HEK293 (cell line): ENCODE measurements around the gene MYO5B.

ENCODE experiments used
- CTCF ChIA-PET: fragments of 350-600 bp; formaldehyde crosslinking; extraction: SDS; loops from one replicate; lab custom pipeline; 2021; ENCODE audit warnings: antibody characterized with exemption; lab: Yijun Ruan, JAX
- POLR2A ChIA-PET: fragments of 300-600 bp; formaldehyde crosslinking; extraction: SDS; loops from one replicate; lab custom pipeline; 2020; ENCODE audit warnings: antibody characterized with exemption, inconsistent platforms; lab: Yijun Ruan, JAX
- H3K27ac ChIP-seq: fragments of 200-500 bp; sonication (Bioruptor generic); 2 replicates; pipeline ENCODE4 v1.5.1; 2014; ENCODE audit warnings: low read depth, low read length, control low read depth, inconsistent platforms; ENCODE audit errors: extremely low read depth
- H3K36me3 ChIP-seq, 2 experiments: fragments of 200-500 bp in 1 of 2; sonication (Bioruptor generic) in 1 of 2; 1 replicate in 1 of 2; 2 replicates in 1 of 2; pipeline ENCODE4 v1.5.1; 2014 to 2017; ENCODE audit warnings: inconsistent platforms in 2 of 2, low read length in 2 of 2; ENCODE audit not compliant: control insufficient read depth in 2 of 2, insufficient read depth in 1 of 2
- H3K4me1 ChIP-seq: fragments of 200-500 bp; sonication (Bioruptor generic); 2 replicates; pipeline ENCODE4 v1.5.1; 2014; ENCODE audit warnings: mild to moderate bottlenecking, low read length, inconsistent platforms; ENCODE audit not compliant: control insufficient read depth, insufficient read depth
- H3K4me3 ChIP-seq: 2 replicates; pipeline ENCODE4 v1.5.1; 2011; ENCODE audit warnings: low read depth, mild to moderate bottlenecking, control low read depth, low read length, moderate library complexity
- H3K9me3 ChIP-seq: fragments of 200-500 bp; sonication (Bioruptor generic); 2 replicates; pipeline ENCODE4 v1.5.1; 2014; ENCODE audit warnings: low read depth, low read length, inconsistent platforms; ENCODE audit not compliant: control insufficient read depth, insufficient read depth
- BCL11B ChIP-seq: fragments of 450-650 bp; formaldehyde crosslinking; IDR thresholded peaks from 2 replicates; pipeline ENCODE4 v1.5.1; 2016; ENCODE audit warnings: low read depth, missing biosample characterization, missing genetic modification characterization
- BCL6B ChIP-seq: fragments of 450-650 bp; formaldehyde crosslinking; IDR thresholded peaks from 2 replicates; pipeline ENCODE4 v1.5.1; 2017; ENCODE audit warnings: missing biosample characterization, missing genetic modification characterization
- GLI2 ChIP-seq: fragments of 450-650 bp; formaldehyde crosslinking; IDR thresholded peaks from 2 replicates; pipeline ENCODE4; 2017; ENCODE audit warnings: missing biosample characterization, missing genetic modification characterization, low read depth, borderline replicate concordance
- GLI4 ChIP-seq: fragments of 450-650 bp; formaldehyde crosslinking; IDR thresholded peaks from 2 replicates; pipeline ENCODE4 v1.5.1; 2016; ENCODE audit warnings: missing biosample characterization, missing genetic modification characterization
- HOXA7 ChIP-seq: sonication (generic); formaldehyde crosslinking; IDR thresholded peaks from 2 replicates; pipeline ENCODE4 v1.8.1; 2022; ENCODE audit warnings: missing genetic modification reagents, borderline replicate concordance
- HOXC10 ChIP-seq: sonication (generic); formaldehyde crosslinking; IDR thresholded peaks from 2 replicates; pipeline ENCODE4 v1.8.1; 2023; ENCODE audit warnings: mild to moderate bottlenecking, missing genetic modification reagents
- INSM2 ChIP-seq: fragments of 450-650 bp; formaldehyde crosslinking; IDR thresholded peaks from 2 replicates; pipeline ENCODE4 v1.5.1; 2016; ENCODE audit warnings: missing biosample characterization, missing genetic modification characterization
- KLF1 ChIP-seq: fragments of 450-650 bp; formaldehyde crosslinking; IDR thresholded peaks from 2 replicates; pipeline ENCODE4 v1.5.1; 2016; ENCODE audit warnings: missing biosample characterization, missing genetic modification characterization
- MEIS1 ChIP-seq: sonication (generic); formaldehyde crosslinking; IDR thresholded peaks from 2 replicates; pipeline ENCODE4 v1.8.1; 2022; ENCODE audit warnings: missing genetic modification reagents, mild to moderate bottlenecking, borderline replicate concordance
- SALL2 ChIP-seq: fragments of 450-650 bp; formaldehyde crosslinking; IDR thresholded peaks from 2 replicates; pipeline ENCODE4 v1.5.0; 2017; ENCODE audit warnings: missing biosample characterization, mild to moderate bottlenecking, missing genetic modification characterization, borderline replicate concordance
- SETDB1 ChIP-seq: IDR thresholded peaks from one replicate; pipeline ENCODE4 v1.6.1; 2017; ENCODE audit warnings: mild to moderate bottlenecking, low read length, moderate library complexity, mixed read lengths; ENCODE audit not compliant: insufficient read length
- SP2 ChIP-seq: fragments of 450-650 bp; formaldehyde crosslinking; IDR thresholded peaks from 2 replicates; pipeline ENCODE4 v1.5.1; 2016; ENCODE audit warnings: missing biosample characterization, missing genetic modification characterization
- YY2 ChIP-seq: fragments of 450-650 bp; formaldehyde crosslinking; IDR thresholded peaks from 2 replicates; pipeline ENCODE4 v1.5.1; 2016; ENCODE audit warnings: missing biosample characterization, missing genetic modification characterization
- ZBTB7A ChIP-seq: fragments of 450-650 bp; formaldehyde crosslinking; IDR thresholded peaks from 2 replicates; pipeline ENCODE4 v1.5.1; 2016; ENCODE audit warnings: low read depth, missing biosample characterization, missing genetic modification characterization
- ZEB2 ChIP-seq: fragments of 450-650 bp; formaldehyde crosslinking; IDR thresholded peaks from 2 replicates; pipeline ENCODE4 v1.5.1; 2016; ENCODE audit warnings: missing biosample characterization, missing genetic modification characterization
- ZFP69B ChIP-seq: fragments of 450-650 bp; formaldehyde crosslinking; IDR thresholded peaks from 2 replicates; pipeline ENCODE4 v1.5.1; 2016; ENCODE audit warnings: missing biosample characterization, missing genetic modification characterization
- ZIC2 ChIP-seq: fragments of 450-650 bp; formaldehyde crosslinking; IDR thresholded peaks from 2 replicates; pipeline ENCODE4 v1.5.1; 2016; ENCODE audit warnings: missing biosample characterization, missing genetic modification characterization
- ZNF132 ChIP-seq: fragments of 450-650 bp; formaldehyde crosslinking; IDR thresholded peaks from 2 replicates; pipeline ENCODE4 v1.5.1; 2017; ENCODE audit warnings: missing biosample characterization, missing genetic modification characterization, borderline replicate concordance
- ZNF155 ChIP-seq: fragments of 450-650 bp; formaldehyde crosslinking; IDR thresholded peaks from 2 replicates; pipeline ENCODE4 v1.5.1; 2016; ENCODE audit warnings: missing biosample characterization, missing genetic modification characterization
- ZNF16 ChIP-seq: fragments of 450-650 bp; formaldehyde crosslinking; IDR thresholded peaks from 2 replicates; pipeline ENCODE4 v1.5.1; 2016; ENCODE audit warnings: low read depth, missing biosample characterization, missing genetic modification characterization
- ZNF426 ChIP-seq: fragments of 450-650 bp; formaldehyde crosslinking; IDR thresholded peaks from 2 replicates; pipeline ENCODE4 v1.5.1; 2017; ENCODE audit warnings: missing biosample characterization, missing genetic modification characterization, mild to moderate bottlenecking, inconsistent platforms, moderate library complexity
- ZNF514 ChIP-seq: fragments of 450-650 bp; formaldehyde crosslinking; IDR thresholded peaks from 2 replicates; pipeline ENCODE4 v1.5.1; 2016; ENCODE audit warnings: missing biosample characterization, missing genetic modification characterization
- ZNF544 ChIP-seq: fragments of 450-650 bp; formaldehyde crosslinking; IDR thresholded peaks from 2 replicates; pipeline ENCODE4 v1.5.0; 2017; ENCODE audit warnings: missing biosample characterization, missing genetic modification characterization
- ZNF560 ChIP-seq: fragments of 450-650 bp; formaldehyde crosslinking; IDR thresholded peaks from 2 replicates; pipeline ENCODE4 v1.5.1; 2017; ENCODE audit warnings: missing biosample characterization, missing genetic modification characterization, borderline replicate concordance
- ZNF670 ChIP-seq: fragments of 450-650 bp; formaldehyde crosslinking; IDR thresholded peaks from 2 replicates; pipeline ENCODE4 v1.5.1; 2016; ENCODE audit warnings: missing biosample characterization, missing genetic modification characterization, low read depth
- ZNF692 ChIP-seq: fragments of 450-650 bp; formaldehyde crosslinking; IDR thresholded peaks from 2 replicates; pipeline ENCODE4 v1.5.1; 2016; ENCODE audit warnings: missing biosample characterization, missing genetic modification characterization

MYO5B gene

GRCh38 chr18:49920731-49921130, 274.2 kb downstream of the MYO5B start (continued):
- TF ChIP-seq INSM2 (tag by site-specific recombination) (no peak), GLI4 (tag by site-specific recombination) (no peak), ZIC2 (tag by site-specific recombination) (no peak), ZNF514 (tag by site-specific recombination) (no peak), BCL6B (no peak)

- Histone ChIP-seq H3K27ac (no peak overlapping the region), H3K4me3 (no peak overlapping the region), H3K4me1 (peaks cover 2% of the 10 kb centered on the region; the same call in 1 of the 2 replicates), H3K9me3 (no peaks in the 10 kb centered on the region), H3K36me3 (no peaks in the 10 kb centered on the region)
- TF ChIP-seq SALL2 (tag by site-specific recombination) (no peak), ZNF426 (tag by site-specific recombination) (no peak), ZBTB7A (tag by site-specific recombination) (no peak)
- POLR2A ChIA-PET, result no interaction called here
- CTCF ChIA-PET, result no interaction called here
These were observed 277.2 kb downstream of the MYO5B start for GRCh38 chr18:49917742-49918141.

GRCh38 chr18:49915352-49915751, 279.6 kb downstream of the MYO5B start:
- no peaks in the 10 kb centered on the region for H3K36me3 ChIP-seq
- ChIA-PET CTCF (interaction anchor here (0.6 to 0.7 kb wide), 2 partner anchors 52 to 810 kb away, joined by 3 read pairs; no protein-coding TSS in a partner anchor), POLR2A (no interaction called here)
- TF ChIP-seq ZNF544 (tag by site-specific recombination), result no peak
- no peak for TF ChIP-seq GLI2 (tag by site-specific recombination)
- no peak for TF ChIP-seq HOXA7
- no peak for TF ChIP-seq BCL11B (tag by site-specific recombination)
- no peak for TF ChIP-seq ZFP69B (tag by site-specific recombination)
- TF ChIP-seq SETDB1, result no peak
- TF ChIP-seq ZNF692, result no peak
- no peak for TF ChIP-seq ZNF670
- no peak for TF ChIP-seq YY2 (tag by site-specific recombination)
- TF ChIP-seq ZNF560, result no peak
- no peak for TF ChIP-seq HOXC10 (CRISPR knock-in tag)
- no peak for TF ChIP-seq SP2 (tag by site-specific recombination)
- TF ChIP-seq ZNF132 (tag by site-specific recombination), result no peak
- TF ChIP-seq MEIS1, result no peak
- no peak for TF ChIP-seq KLF1
- TF ChIP-seq ZNF16 (tag by site-specific recombination), result no peak
- TF ChIP-seq ZNF155 (tag by site-specific recombination), result no peak
- TF ChIP-seq ZEB2 (tag by site-specific recombination), result no peak
- no peak overlapping the region for H3K4me3 ChIP-seq
- peaks cover 18% of the 10 kb centered on the region for H3K4me1 ChIP-seq
- H3K27ac ChIP-seq, result no peak overlapping the region
- H3K9me3 ChIP-seq, result no peaks in the 10 kb centered on the region
